BLaER1 (cell line): ENCODE results near the gene DDX25.
A peak's percentile ranks its signal among the peaks of the same experiment; 100 is the strongest.
"Not testable (repeated sequence)": the region's sequence is repeated elsewhere in the genome, so short reads cannot be mapped to it uniquely, and the experiment has no call there.

Experiments used
- H3K27ac ChIP-seq: shearing (Covaris generic); formaldehyde crosslinking; 2 replicates; pipeline ENCODE4 v1.8.1; 2022
- H3K27me3 ChIP-seq: shearing (Covaris generic); formaldehyde crosslinking; 2 replicates; pipeline ENCODE4 v1.8.1; 2022
- H3K36me3 ChIP-seq: shearing (Covaris generic); formaldehyde crosslinking; 2 replicates; pipeline ENCODE4 v1.8.1; 2022
- H3K4me1 ChIP-seq: shearing (Covaris generic); formaldehyde crosslinking; 2 replicates; pipeline ENCODE4 v1.8.1; 2022
- H3K4me2 ChIP-seq: shearing (Covaris generic); formaldehyde crosslinking; 2 replicates; pipeline ENCODE4 v1.8.1; 2022
- H3K4me3 ChIP-seq: shearing (Covaris generic); formaldehyde crosslinking; 2 replicates; pipeline ENCODE4 v1.8.1; 2022
- H3K9ac ChIP-seq: shearing (Covaris generic); formaldehyde crosslinking; 2 replicates; pipeline ENCODE4 v1.8.1; 2022
- H3K9me3 ChIP-seq: shearing (Covaris generic); formaldehyde crosslinking; 2 replicates; pipeline ENCODE4 v1.8.1; 2022
- H4K20me1 ChIP-seq: shearing (Covaris generic); formaldehyde crosslinking; 2 replicates; pipeline ENCODE4 v1.8.1; 2022
- Cebpa-rat ChIP-seq: shearing (Covaris generic); IDR thresholded peaks from 2 replicates; pipeline ENCODE4 v1.8.1; 2022

Gene DDX25

DNA sequence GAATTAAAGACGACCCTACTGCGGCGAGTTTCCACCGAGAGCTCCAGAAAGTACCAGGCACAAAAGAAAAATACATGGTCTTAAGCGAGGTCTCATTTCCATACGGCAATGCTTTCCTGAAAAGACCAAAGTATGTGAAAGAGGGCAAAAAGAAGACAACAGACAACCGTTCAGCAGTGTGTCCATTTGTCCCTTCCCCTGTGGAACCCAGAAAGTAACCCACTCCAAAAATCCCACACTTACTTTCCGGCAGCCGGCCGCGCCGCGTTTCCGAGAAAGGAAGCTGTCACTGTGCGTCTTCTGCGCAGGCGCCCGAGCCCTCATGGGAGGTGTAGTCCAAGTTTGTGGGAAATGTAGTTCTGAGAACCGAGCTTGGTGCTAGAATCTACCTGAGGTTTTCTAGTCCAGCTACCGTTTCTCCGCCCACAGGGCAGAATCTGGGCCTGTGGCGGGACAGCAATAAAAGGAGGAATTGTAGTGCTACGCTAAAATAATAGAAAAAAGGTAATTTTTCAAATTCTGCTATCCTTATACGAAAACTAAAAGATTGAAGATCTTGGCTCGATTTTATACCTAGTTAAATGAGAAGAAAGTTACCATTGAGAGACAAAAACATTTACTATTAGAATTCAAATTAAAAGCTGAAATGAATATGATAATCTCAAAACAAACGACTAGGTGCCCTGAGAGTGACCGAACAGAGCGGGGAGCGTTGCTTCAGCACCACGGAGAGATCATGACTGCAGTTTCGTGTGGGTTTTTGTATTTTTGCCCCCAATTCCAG is 1.2 kb upstream of the DDX25 start, which contains the start of gene PUS3:
TSS of gene PUS3 (minus strand) at position 280 of the 784 bp plus-strand sequence. CDS start 6,922 bp downstream, outside the sequence.
- H3K4me3 ChIP-seq: peak within 1 kb of the TSS; percentile 68
- peaks cover 3% of the 10 kb centered on the region; the same call in 1 of the 2 replicates for H3K4me1 ChIP-seq
- H3K9me3 ChIP-seq: no peaks in the 10 kb centered on the region; the same call in 1 of the 2 replicates
- H3K36me3 ChIP-seq: peaks cover 38% of the 10 kb centered on the region
- peak within 1 kb of the TSS; percentile 31; the same call in 1 of the 2 replicates for H3K27ac ChIP-seq
- peak within 1 kb of the TSS; percentile 79 for H3K9ac ChIP-seq
- H3K27me3 ChIP-seq: no peaks in the 10 kb centered on the region
- peaks cover 30% of the 10 kb centered on the region for H4K20me1 ChIP-seq
- peak within 1 kb of the TSS; percentile 75 for H3K4me2 ChIP-seq
- TF ChIP-seq Cebpa-rat: no peak

DNA sequence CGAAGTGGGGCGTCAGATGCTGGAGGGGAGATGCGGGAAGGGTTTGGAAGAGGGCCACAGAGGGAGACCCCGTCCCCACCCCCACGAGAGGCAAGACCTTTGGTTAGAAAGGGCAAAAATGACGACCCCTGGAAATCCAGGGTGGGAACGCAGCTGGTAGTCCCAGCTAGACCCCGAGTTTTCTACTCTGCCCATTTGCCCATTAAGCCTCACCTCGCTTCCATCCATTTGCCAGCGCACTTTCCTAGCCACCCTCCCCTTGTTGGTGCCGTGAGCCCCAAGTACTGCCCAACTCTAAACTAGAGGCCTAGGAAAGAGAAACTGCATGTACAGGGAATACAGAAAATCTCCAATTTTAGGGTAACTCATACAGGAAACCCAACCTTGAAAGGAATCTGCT is 370 bp downstream of the DDX25 start:
- H3K27ac ChIP-seq: no peak overlapping the region
- peaks cover 15% of the 10 kb centered on the region for H4K20me1 ChIP-seq
- no peak overlapping the region for H3K4me3 ChIP-seq
- peaks cover 3% of the 10 kb centered on the region; the same call in 1 of the 2 replicates for H3K4me1 ChIP-seq
- H3K9ac ChIP-seq: no peak overlapping the region
- no peaks in the 10 kb centered on the region for H3K27me3 ChIP-seq
- no peak overlapping the region for H3K4me2 ChIP-seq
- no peak for TF ChIP-seq Cebpa-rat
- H3K9me3 ChIP-seq: no peaks in the 10 kb centered on the region; the same call in 1 of the 2 replicates
- peaks cover 22% of the 10 kb centered on the region for H3K36me3 ChIP-seq

DNA sequence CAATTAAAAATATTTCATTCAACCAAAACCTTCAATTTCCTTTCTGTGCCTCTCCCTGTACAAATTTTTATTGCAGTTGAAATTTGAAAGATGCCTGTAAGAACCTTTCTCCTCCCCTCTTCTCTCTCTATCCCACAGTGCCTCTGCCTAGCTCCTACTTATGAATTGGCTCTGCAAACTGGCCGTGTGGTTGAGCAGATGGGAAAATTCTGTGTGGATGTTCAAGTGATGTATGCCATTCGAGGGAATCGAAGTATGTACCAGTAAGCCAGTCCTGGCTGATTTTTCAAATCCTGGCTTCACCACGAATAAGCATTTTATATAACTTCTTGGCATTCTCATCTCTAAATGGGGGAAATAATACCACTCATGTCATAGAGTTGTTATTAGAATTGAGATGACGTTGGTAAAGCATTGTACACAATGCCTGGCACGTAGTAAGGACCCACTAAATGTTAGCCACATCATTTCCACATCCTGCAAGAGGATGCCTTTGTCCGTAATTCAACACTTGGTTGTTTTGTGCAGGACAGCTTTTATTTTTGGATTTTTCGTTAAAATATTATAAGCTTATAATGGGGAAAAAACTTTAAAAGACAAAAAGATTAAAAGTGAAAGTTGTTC is 6.0 kb downstream of the DDX25 start:
- H3K9ac ChIP-seq: no peak overlapping the region
- no peak overlapping the region for H3K4me3 ChIP-seq
- H4K20me1 ChIP-seq: no peaks in the 10 kb centered on the region
- no peak overlapping the region for H3K4me2 ChIP-seq
- H3K36me3 ChIP-seq: no peaks in the 10 kb centered on the region
- H3K27me3 ChIP-seq: no peaks in the 10 kb centered on the region
- no peaks in the 10 kb centered on the region for H3K4me1 ChIP-seq
- H3K9me3 ChIP-seq: no peaks in the 10 kb centered on the region
- no peak overlapping the region for H3K27ac ChIP-seq
- no peak for TF ChIP-seq Cebpa-rat

DNA sequence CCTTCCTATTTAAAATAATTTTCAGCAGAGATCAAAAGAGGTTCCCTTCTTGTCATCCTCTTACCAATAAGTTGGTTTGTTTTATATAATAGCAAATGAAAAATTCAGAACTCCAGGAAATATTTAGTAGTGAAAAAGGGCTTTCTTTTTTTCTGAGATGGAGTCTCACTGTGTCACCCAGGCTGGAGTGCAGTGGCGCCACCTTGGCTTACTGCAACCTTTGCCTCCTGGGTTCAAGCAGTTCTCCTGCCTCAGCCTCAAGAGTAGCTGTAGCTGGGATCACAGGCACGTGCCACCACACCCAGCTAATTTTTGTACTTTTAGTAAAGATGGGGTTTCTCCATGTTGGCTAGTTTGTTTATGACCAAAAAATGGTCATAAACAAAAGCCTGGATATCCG is 10.3 kb downstream of the DDX25 start:
- not testable (repeated sequence) for H4K20me1 ChIP-seq, H3K27me3 ChIP-seq, H3K4me1 ChIP-seq, H3K36me3 ChIP-seq, H3K4me3 ChIP-seq, H3K27ac ChIP-seq, H3K4me2 ChIP-seq, H3K9me3 ChIP-seq, H3K9ac ChIP-seq

DNA sequence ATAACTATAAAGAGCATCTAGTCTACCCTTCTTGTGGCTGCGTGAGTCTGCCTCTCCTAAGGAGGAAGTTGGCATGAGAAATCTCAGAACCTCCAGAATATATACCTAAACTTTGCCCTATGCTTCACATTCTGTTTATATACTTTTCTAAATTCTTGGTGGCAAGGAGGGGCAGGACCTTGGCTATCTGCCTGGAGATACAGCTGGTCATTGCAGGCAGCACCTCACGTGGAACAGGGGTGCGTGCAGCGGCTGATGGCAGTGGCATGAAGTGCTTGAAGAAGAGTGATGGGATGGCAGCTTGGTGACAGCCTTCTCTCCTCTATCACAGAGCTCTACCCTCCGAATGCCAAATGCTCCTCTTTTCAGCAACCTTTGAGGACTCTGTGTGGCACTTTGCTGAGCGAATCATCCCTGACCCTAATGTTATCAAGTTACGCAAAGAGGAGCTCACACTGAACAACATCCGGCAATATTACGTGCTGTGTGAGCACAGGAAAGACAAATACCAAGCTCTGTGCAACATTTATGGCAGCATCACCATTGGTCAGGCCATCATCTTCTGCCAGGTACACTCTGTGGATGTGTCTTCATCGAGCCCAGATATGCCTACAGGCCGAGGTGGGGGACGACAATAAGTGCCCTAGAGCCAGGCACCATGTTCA is 12.5 kb downstream of the DDX25 start:
- Histone ChIP-seq H3K27ac (no peak overlapping the region), H3K4me1 (no peaks in the 10 kb centered on the region), H3K9ac (no peak overlapping the region), H3K27me3 (no peaks in the 10 kb centered on the region), H3K4me2 (no peak overlapping the region), H4K20me1 (no peaks in the 10 kb centered on the region), H3K4me3 (no peak overlapping the region), H3K9me3 (no peaks in the 10 kb centered on the region), H3K36me3 (no peaks in the 10 kb centered on the region)
- TF ChIP-seq Cebpa-rat: no peak

DNA sequence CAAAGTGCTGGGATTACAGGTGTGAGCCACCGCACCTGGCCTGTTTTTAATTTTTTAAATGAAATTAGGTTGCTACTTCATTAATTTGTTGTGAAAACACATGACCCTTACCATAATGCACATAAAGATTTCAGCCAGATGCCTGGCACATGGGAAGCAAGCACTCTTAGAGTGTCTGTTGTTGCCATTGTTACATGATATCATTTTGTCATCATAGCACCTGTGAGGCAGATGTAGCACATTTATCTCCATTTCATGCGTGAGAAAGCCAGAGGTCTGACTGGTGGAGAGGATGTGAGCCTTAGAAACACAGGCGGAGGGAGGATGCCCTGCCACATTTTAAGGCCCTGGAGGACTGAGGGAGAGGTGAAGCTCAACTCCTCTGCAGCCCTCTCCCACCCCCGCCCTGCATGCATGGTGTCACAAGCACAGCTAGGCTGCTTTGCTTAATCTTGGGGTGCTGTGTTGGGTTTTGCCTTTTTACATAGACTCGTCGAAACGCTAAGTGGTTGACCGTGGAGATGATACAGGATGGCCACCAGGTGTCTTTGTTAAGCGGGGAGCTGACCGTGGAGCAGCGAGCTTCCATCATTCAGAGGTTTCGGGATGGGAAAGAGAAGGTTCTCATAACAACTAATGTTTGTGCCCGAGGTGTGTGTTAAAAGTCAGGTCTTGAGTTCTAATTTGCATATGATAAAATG is 14.0 kb downstream of the DDX25 start:
- no peak overlapping the region for H3K9ac ChIP-seq

DNA sequence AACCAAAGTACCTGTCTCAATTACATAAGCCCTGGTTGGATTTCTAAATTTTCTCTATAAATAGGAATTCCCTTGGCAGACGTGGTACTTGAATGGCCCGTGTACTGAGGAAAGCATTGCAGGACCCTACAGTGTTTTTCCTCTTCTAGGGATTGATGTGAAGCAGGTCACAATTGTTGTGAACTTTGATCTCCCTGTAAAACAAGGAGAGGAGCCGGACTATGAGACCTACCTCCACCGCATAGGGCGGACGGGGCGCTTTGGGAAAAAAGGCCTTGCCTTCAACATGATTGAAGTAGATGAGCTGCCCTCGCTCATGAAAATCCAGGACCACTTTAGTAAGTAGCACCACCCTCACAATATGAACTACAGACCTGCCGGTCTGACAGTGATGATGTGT is 16.7 kb downstream of the DDX25 start:
- H3K36me3 ChIP-seq: no peaks in the 10 kb centered on the region
- 0 out of 2 replicates have a peak, but pooled peaks cover 3% of the 10 kb centered on the region for H3K4me1 ChIP-seq
- no peak for TF ChIP-seq Cebpa-rat
- no peak overlapping the region for H3K4me3 ChIP-seq
- no peak overlapping the region for H3K9ac ChIP-seq
- no peak overlapping the region for H3K4me2 ChIP-seq
- no peaks in the 10 kb centered on the region for H3K9me3 ChIP-seq
- no peaks in the 10 kb centered on the region for H3K27me3 ChIP-seq
- H4K20me1 ChIP-seq: no peaks in the 10 kb centered on the region
- no peak overlapping the region for H3K27ac ChIP-seq

More for the DNA sequence above, 14.0 kb downstream of the DDX25 start:
- Histone ChIP-seq H3K27ac (no peak overlapping the region), H3K4me2 (no peak overlapping the region), H3K4me3 (no peak overlapping the region), H3K27me3 (no peaks in the 10 kb centered on the region), H3K36me3 (no peaks in the 10 kb centered on the region), H4K20me1 (no peaks in the 10 kb centered on the region), H3K9me3 (no peaks in the 10 kb centered on the region), H3K4me1 (no peaks in the 10 kb centered on the region)
- no peak for TF ChIP-seq Cebpa-rat

DNA sequence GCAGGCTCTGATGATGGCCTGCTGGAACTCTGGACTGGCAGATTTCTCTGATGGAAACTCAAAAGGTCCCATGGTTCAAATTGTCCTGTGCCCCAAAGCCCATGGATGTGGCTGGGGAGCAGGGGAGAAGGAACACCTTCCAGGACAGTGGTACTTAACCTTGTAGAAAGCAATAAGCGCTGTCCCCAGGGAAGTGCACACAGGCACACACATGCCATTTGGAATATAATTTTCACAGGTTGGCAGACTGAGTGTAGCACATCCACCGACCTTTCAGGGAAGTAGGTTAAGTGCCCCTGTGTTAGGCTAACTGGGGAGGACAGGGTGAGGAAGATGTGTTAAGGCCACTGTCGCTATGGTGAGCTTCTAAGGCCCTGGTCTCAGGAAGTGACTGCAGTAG is 17.8 kb downstream of the DDX25 start:
- Histone ChIP-seq H3K4me1 (0 out of 2 replicates have a peak, but pooled peaks cover 5% of the 10 kb centered on the region), H3K4me2 (no peak overlapping the region), H3K27ac (no peak overlapping the region), H3K36me3 (no peaks in the 10 kb centered on the region), H3K9me3 (no peaks in the 10 kb centered on the region), H3K4me3 (no peak overlapping the region), H3K9ac (no peak overlapping the region), H3K27me3 (no peaks in the 10 kb centered on the region), H4K20me1 (no peaks in the 10 kb centered on the region)
- TF ChIP-seq Cebpa-rat: no peak

DNA sequence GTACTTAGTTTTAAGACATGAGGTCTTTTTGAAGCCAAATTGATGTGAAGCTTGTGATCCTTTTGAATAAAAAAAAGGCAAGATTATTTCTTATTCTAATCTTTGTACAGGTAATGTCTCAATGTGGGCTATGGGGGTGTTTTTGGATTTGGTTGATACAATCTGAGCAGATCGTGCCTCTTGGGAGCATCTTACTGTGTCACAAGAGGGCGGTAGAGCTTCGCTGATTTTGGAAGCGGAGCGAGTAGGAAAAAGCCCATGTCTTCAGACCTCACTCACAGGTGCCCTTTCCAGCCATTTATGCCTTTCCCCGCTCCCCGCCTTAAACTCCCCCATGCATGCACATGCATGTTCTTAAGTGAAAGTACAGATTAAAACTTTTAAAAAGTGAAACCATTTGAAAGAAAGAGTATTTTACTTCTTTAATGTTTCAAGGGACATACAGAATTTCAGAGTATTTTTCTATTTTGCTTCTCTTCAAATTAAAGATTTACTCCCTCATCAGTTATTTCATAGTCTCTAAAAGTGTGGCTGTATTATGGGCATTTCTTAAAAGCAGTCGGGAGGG is 18.8 kb downstream of the DDX25 start:
- Histone ChIP-seq H3K9ac (no peak overlapping the region), H3K4me3 (no peak overlapping the region), H3K36me3 (no peaks in the 10 kb centered on the region), H3K27ac (no peak overlapping the region), H3K27me3 (no peaks in the 10 kb centered on the region), H4K20me1 (no peaks in the 10 kb centered on the region), H3K4me1 (0 out of 2 replicates have a peak, but pooled peaks cover 5% of the 10 kb centered on the region), H3K4me2 (no peak overlapping the region), H3K9me3 (no peaks in the 10 kb centered on the region)
- TF ChIP-seq Cebpa-rat: no peak
